HepG2 (cell line): ENCODE measurements around the gene LRRC74B. TPM values are rescaled to one million over a fixed set of nuclear protein-coding genes. Genes with fewer than 3 reads are reported as not detected.

Experiments used
- AHR ChIP-seq: IDR thresholded peaks from 2 replicates; pipeline ENCODE4 v1.6.1; 2018; ENCODE audit warnings: missing genetic modification reagents, missing compliant biosample characterization
- ATAD3A ChIP-seq: sonication (generic); formaldehyde crosslinking; IDR thresholded peaks from 2 replicates; pipeline ENCODE4 v1.4.0; 2020; ENCODE audit warnings: missing genetic modification reagents
- HDAC1 ChIP-seq: sonication (generic); formaldehyde crosslinking; IDR thresholded peaks from 2 replicates; pipeline ENCODE4 v1.5.1; 2020; ENCODE audit warnings: mild to moderate bottlenecking, missing genetic modification reagents
- HDAC2 ChIP-seq: sonication (generic); formaldehyde crosslinking; IDR thresholded peaks from 2 replicates; pipeline ENCODE4 v1.4.0; 2020; ENCODE audit warnings: missing genetic modification reagents
- KDM4B ChIP-seq: sonication (generic); formaldehyde crosslinking; IDR thresholded peaks from 2 replicates; pipeline ENCODE4 v1.4.0; 2020; ENCODE audit warnings: missing genetic modification reagents
- KMT2B ChIP-seq: IDR thresholded peaks from 2 replicates; pipeline ENCODE4 v1.6.1; 2016; ENCODE audit warnings: missing genetic modification reagents, missing compliant biosample characterization
- LCORL ChIP-seq, 2 experiments: fragments of 450-650 bp in 1 of 2; sonication (generic) in 1 of 2; formaldehyde crosslinking in 1 of 2; IDR thresholded peaks; 2 replicates each; pipeline versions ENCODE4 v1.5.0 to v1.6.1; 2017 to 2020; ENCODE audit warnings: antibody characterized with exemption in 1 of 2, missing genetic modification reagents in 1 of 2
- MEIS2 ChIP-seq: sonication (generic); formaldehyde crosslinking; IDR thresholded peaks from 2 replicates; pipeline ENCODE4 v1.9.0; 2021; ENCODE audit warnings: mild to moderate bottlenecking, missing genetic modification reagents
- NFE2L1 ChIP-seq: sonication (generic); formaldehyde crosslinking; IDR thresholded peaks from 2 replicates; pipeline ENCODE4 v1.4.0; 2020; ENCODE audit warnings: missing genetic modification reagents, mild to moderate bottlenecking, borderline replicate concordance
- NFKB2 ChIP-seq: sonication (generic); formaldehyde crosslinking; IDR thresholded peaks from 2 replicates; pipeline ENCODE4 v1.4.0; 2020; ENCODE audit warnings: missing genetic modification reagents, borderline replicate concordance
- PITX1 ChIP-seq: sonication (generic); formaldehyde crosslinking; IDR thresholded peaks from 2 replicates; pipeline ENCODE4 v1.5.1; 2020; ENCODE audit warnings: mild to moderate bottlenecking, missing genetic modification reagents
- RARA ChIP-seq: IDR thresholded peaks from 2 replicates; pipeline ENCODE4 v1.6.1; 2016; ENCODE audit warnings: missing genetic modification reagents, missing compliant biosample characterization
- TBP ChIP-seq: sonication (generic); formaldehyde crosslinking; IDR thresholded peaks from 2 replicates; pipeline ENCODE4 v1.5.0; 2020; ENCODE audit warnings: missing genetic modification reagents
- ZC3H4 ChIP-seq: sonication (generic); formaldehyde crosslinking; IDR thresholded peaks from 2 replicates; pipeline ENCODE4 v1.4.0; 2020; ENCODE audit warnings: missing genetic modification reagents, borderline replicate concordance
- ZFP1 ChIP-seq: IDR thresholded peaks from 2 replicates; pipeline ENCODE4 v1.6.1; 2016
- ZKSCAN8 ChIP-seq: IDR thresholded peaks from 2 replicates; pipeline ENCODE4 v1.6.1; 2016; ENCODE audit warnings: borderline replicate concordance, missing genetic modification reagents, missing compliant biosample characterization
- ZMYM2 ChIP-seq: sonication (generic); formaldehyde crosslinking; IDR thresholded peaks from 2 replicates; pipeline ENCODE4 v1.8.0; 2022; ENCODE audit warnings: mild to moderate bottlenecking, missing genetic modification reagents
- ZNF17 ChIP-seq: sonication (generic); formaldehyde crosslinking; IDR thresholded peaks from 2 replicates; pipeline ENCODE4 v1.5.0; 2020; ENCODE audit warnings: mild to moderate bottlenecking, missing genetic modification reagents
- ZNF446 ChIP-seq: sonication (generic); formaldehyde crosslinking; IDR thresholded peaks from 2 replicates; pipeline ENCODE4 v1.5.0; 2020; ENCODE audit warnings: mild to moderate bottlenecking, missing genetic modification reagents
- ZNF556 ChIP-seq: sonication (generic); formaldehyde crosslinking; IDR thresholded peaks from 2 replicates; pipeline ENCODE4 v1.4.0; 2020; ENCODE audit warnings: mild to moderate bottlenecking, missing genetic modification reagents, borderline replicate concordance
- ZNF749 ChIP-seq: sonication (generic); formaldehyde crosslinking; IDR thresholded peaks from 2 replicates; pipeline ENCODE4 v1.8.0; 2022; ENCODE audit warnings: mild to moderate bottlenecking, missing genetic modification reagents, moderate library complexity, borderline replicate concordance
- ZNF879 ChIP-seq: sonication (generic); formaldehyde crosslinking; IDR thresholded peaks from 2 replicates; pipeline ENCODE4 v1.8.1; 2023; ENCODE audit warnings: missing genetic modification reagents
- ZSCAN29 ChIP-seq: sonication (generic); formaldehyde crosslinking; conservative IDR thresholded peaks from 2 replicates; pipeline ENCODE4 v1.4.0; 2020; ENCODE audit warnings: mild to moderate bottlenecking, missing genetic modification reagents
- polyA plus RNA-seq, 8 experiments: library from polyadenylated mRNA; depleted of rRNA in 3 of 8; stranded (reverse) in 7 of 8; unstranded in 1 of 8; fragments of >200 nt; fragmentation: Illumina TruSeq in 4 of 8; extraction: Trizol in 4 of 8; gene quantifications; 2 replicates each; pipeline versions ENCODE4 v1.2.1 to v1.2.3, GENCODE V29; 2011 to 2016; ENCODE audit warnings: low read depth in 4 of 8, missing spikeins in 1 of 8, mixed read lengths in 1 of 8; ENCODE audit not compliant: insufficient read depth in 1 of 8
- total RNA-seq, 5 experiments: library from RNA; depleted of rRNA; stranded (reverse); fragments of >200 nt; fragmentation: Illumina TruSeq; extraction: Trizol; gene quantifications; 2 replicates each; pipeline ENCODE4 v1.2.3, GENCODE V29; 2016; ENCODE audit warnings: low read depth in 1 of 5
- TF ChIP-seq, protein P1 (sequence below): IDR thresholded peaks from 2 replicates; pipeline ENCODE4 v1.6.1; 2018; ENCODE audit warnings: missing genetic modification reagents, mild to moderate bottlenecking, missing compliant biosample characterization
- TF ChIP-seq, protein P2 (sequence below): sonication (generic); formaldehyde crosslinking; conservative IDR thresholded peaks from 2 replicates; pipeline ENCODE4 v1.8.1; 2023; ENCODE audit warnings: missing genetic modification reagents
- TF ChIP-seq, protein P3 (sequence below), 2 experiments: sonication (generic) in 1 of 2; formaldehyde crosslinking in 1 of 2; IDR thresholded peaks; 2 replicates each; pipeline versions ENCODE4 v1.4.0 to v1.6.1; 2018 to 2020; ENCODE audit warnings: missing genetic modification reagents in 2 of 2, borderline replicate concordance in 1 of 2, low read depth in 1 of 2, mild to moderate bottlenecking in 1 of 2, missing biosample characterization in 1 of 2

The LRRC74B gene
- total and polyA plus RNA-seq, 2 of the 13 experiments (the other 11 are each of a cell fraction or from before 2014, with no cell fraction given): not detected

DNA sequence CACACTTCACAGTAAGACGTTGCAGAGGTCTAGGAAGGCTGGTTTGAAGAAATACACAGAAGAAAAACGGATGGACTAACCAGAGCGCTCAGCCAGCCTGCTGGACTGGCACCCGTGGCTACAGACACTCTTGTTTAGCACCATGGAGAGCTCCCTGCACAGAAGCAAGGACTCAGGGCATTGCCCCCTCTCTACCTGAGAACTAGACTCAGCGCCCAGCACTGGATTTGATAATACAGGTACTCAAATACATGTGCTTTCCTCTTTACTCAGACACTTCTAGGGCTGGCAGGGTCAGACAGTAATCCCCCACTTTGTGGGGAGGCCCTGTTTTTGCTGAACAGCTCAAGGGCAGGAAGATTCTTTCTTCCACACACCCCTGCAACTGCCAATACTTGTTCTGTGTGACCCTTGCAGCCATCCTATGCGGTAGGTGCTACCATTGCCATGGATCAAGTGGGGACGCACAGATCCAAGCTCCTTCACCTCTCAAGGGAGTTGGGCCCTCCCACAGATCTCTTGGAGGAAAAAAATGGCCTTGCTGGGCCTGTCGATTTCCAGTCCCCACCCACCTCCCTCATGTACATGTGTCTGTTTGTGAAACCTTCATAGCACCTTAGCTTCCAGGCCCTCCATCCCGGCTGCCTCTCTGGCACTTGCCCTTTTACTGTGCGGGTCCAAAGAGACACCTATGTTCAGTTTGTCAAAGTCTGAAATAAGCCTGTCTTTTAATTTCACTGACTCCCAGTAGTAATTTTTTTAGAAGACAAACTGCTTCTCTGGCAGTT is 35.9 kb upstream of the LRRC74B start (continued):
- no peak for TF ChIP-seq TBP (CRISPR knock-in tag)
- TF ChIP-seq HDAC2 (CRISPR knock-in tag): peak; percentile 84
- TF ChIP-seq ZNF17 (CRISPR knock-in tag): no peak
- 0 out of 2 replicates have a peak, but pooled peaks have one; percentile 67 for TF ChIP-seq ZNF749
- TF ChIP-seq KMT2B (CRISPR knock-in tag): peak; percentile 62
- 0 out of 2 replicates have a peak, but pooled peaks have one; percentile 30 for TF ChIP-seq ZFP1
- TF ChIP-seq ZNF556 (CRISPR knock-in tag): no peak
- no peak for TF ChIP-seq ZKSCAN8 (CRISPR knock-in tag)
- TF ChIP-seq ZNF446: 0 out of 2 replicates have a peak, but pooled peaks have one; percentile 62
- TF ChIP-seq, protein P1, sequence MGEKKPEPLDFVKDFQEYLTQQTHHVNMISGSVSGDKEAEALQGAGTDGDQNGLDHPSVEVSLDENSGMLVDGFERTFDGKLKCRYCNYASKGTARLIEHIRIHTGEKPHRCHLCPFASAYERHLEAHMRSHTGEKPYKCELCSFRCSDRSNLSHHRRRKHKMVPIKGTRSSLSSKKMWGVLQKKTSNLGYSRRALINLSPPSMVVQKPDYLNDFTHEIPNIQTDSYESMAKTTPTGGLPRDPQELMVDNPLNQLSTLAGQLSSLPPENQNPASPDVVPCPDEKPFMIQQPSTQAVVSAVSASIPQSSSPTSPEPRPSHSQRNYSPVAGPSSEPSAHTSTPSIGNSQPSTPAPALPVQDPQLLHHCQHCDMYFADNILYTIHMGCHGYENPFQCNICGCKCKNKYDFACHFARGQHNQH (CRISPR knock-in tag): peak; percentile 78; the same call in 1 of the 2 replicates
- 0 out of 2 replicates have a peak, but pooled peaks have one; percentile 50 for TF ChIP-seq ZNF879
- TF ChIP-seq, protein P2, sequence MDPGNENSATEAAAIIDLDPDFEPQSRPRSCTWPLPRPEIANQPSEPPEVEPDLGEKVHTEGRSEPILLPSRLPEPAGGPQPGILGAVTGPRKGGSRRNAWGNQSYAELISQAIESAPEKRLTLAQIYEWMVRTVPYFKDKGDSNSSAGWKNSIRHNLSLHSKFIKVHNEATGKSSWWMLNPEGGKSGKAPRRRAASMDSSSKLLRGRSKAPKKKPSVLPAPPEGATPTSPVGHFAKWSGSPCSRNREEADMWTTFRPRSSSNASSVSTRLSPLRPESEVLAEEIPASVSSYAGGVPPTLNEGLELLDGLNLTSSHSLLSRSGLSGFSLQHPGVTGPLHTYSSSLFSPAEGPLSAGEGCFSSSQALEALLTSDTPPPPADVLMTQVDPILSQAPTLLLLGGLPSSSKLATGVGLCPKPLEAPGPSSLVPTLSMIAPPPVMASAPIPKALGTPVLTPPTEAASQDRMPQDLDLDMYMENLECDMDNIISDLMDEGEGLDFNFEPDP (CRISPR knock-in tag): 0 out of 2 replicates have a peak, but pooled peaks have one; percentile 65
- peak; percentile 38; the same call in 1 of the 2 replicates for TF ChIP-seq PITX1 (CRISPR knock-in tag)
- TF ChIP-seq, protein P3, sequence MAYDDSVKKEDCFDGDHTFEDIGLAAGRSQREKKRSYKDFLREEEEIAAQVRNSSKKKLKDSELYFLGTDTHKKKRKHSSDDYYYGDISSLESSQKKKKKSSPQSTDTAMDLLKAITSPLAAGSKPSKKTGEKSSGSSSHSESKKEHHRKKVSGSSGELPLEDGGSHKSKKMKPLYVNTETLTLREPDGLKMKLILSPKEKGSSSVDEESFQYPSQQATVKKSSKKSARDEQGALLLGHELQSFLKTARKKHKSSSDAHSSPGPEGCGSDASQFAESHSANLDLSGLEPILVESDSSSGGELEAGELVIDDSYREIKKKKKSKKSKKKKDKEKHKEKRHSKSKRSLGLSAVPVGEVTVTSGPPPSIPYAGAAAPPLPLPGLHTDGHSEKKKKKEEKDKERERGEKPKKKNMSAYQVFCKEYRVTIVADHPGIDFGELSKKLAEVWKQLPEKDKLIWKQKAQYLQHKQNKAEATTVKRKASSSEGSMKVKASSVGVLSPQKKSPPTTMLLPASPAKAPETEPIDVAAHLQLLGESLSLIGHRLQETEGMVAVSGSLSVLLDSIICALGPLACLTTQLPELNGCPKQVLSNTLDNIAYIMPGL (CRISPR knock-in tag; IDR thresholded peaks at IDR 0.05; ENCODE audit: borderline replicate concordance in 1 of 2, low read depth in 1 of 2): peak in 1 of 2 experiments; percentile 70; a peak in 1 of 4 replicates
- TF ChIP-seq ZC3H4: no peak
- peak; percentile 90; the same call in 1 of the 2 replicates for TF ChIP-seq AHR (CRISPR knock-in tag)
- TF ChIP-seq NFE2L1: no peak
- TF ChIP-seq ZMYM2 (CRISPR knock-in tag): no peak
- TF ChIP-seq KDM4B: peak; percentile 90
- TF ChIP-seq HDAC1: no peak
- TF ChIP-seq MEIS2: peak; percentile 80
- 0 out of 2 replicates have a peak, but pooled peaks have one; percentile 71 for TF ChIP-seq ATAD3A (CRISPR knock-in tag)
- TF ChIP-seq NFKB2 (CRISPR knock-in tag): peak; percentile 55; the same call in 1 of the 2 replicates
- no peak for TF ChIP-seq ZSCAN29 (CRISPR knock-in tag)
- TF ChIP-seq RARA (CRISPR knock-in tag): peak; percentile 71
- TF ChIP-seq LCORL (IDR thresholded peaks at IDR 0.05): no peak
- TF ChIP-seq LCORL (CRISPR knock-in tag; IDR thresholded peaks at IDR 0.05): 0 out of 2 replicates have a peak, but pooled peaks have one; percentile 30
